ENCODE data around the gene ARHGEF1. TPM values are rescaled to one million over a fixed set of nuclear protein-coding genes. Genes with fewer than 3 reads are reported as not detected.
"Not testable (repeated sequence)": the region's sequence is repeated elsewhere in the genome, so short reads cannot be mapped to it uniquely, and the experiment has no call there.

The ARHGEF1 gene
- total RNA-seq, 1 donor from 2014 or later, result 353 TPM

GRCh38 chr19:41930926-41931592 is 48.1 kb downstream of the ARHGEF1 start:
- no peaks in the 10 kb centered on the region for H3K9me3 Mint-ChIP-seq
- no peaks in the 10 kb centered on the region for H3K36me3 Mint-ChIP-seq (ENCODE audit: low read depth)
- no peak for DNase-seq (ENCODE audit: low spot score)
- H3K27me3 Mint-ChIP-seq (ENCODE audit: low read depth), result peaks cover 13% of the 10 kb centered on the region
- H3K4me3 Mint-ChIP-seq (ENCODE audit: low read depth), result no peak overlapping the region
- intact Hi-C loops (cut with micrococcal nuclease), result no loop called here
- H3K4me1 Mint-ChIP-seq (ENCODE audit: low read depth), result peaks cover 36% of the 10 kb centered on the region
- H3K27ac Mint-ChIP-seq, result no peak overlapping the region

GRCh38 chr19:41932259-41932719 is 49.3 kb downstream of the ARHGEF1 start:
- Mint-ChIP-seq H3K27ac (no peak overlapping the region), H3K4me1 (ENCODE audit: low read depth) (peaks cover 44% of the 10 kb centered on the region), H3K9me3 (no peaks in the 10 kb centered on the region), H3K27me3 (ENCODE audit: low read depth) (peaks cover 17% of the 10 kb centered on the region), H3K4me3 (ENCODE audit: low read depth) (no peak overlapping the region), H3K36me3 (ENCODE audit: low read depth) (no peaks in the 10 kb centered on the region)
- intact Hi-C loops (cut with micrococcal nuclease), result no loop called here
- DNase-seq (ENCODE audit: low spot score), result no peak

- Mint-ChIP-seq H3K36me3 (ENCODE audit: low read depth) (no peaks in the 10 kb centered on the region), H3K4me1 (ENCODE audit: low read depth) (peaks cover 47% of the 10 kb centered on the region), H3K4me3 (ENCODE audit: low read depth) (no peak overlapping the region), H3K9me3 (no peaks in the 10 kb centered on the region), H3K27ac (no peak overlapping the region), H3K27me3 (ENCODE audit: low read depth) (peaks cover 20% of the 10 kb centered on the region)
- no peak for DNase-seq (ENCODE audit: low spot score)
- intact Hi-C loops (cut with micrococcal nuclease), result no loop called here
These were observed 49.8 kb downstream of the ARHGEF1 start for GRCh38 chr19:41932720-41933332.

DNA sequence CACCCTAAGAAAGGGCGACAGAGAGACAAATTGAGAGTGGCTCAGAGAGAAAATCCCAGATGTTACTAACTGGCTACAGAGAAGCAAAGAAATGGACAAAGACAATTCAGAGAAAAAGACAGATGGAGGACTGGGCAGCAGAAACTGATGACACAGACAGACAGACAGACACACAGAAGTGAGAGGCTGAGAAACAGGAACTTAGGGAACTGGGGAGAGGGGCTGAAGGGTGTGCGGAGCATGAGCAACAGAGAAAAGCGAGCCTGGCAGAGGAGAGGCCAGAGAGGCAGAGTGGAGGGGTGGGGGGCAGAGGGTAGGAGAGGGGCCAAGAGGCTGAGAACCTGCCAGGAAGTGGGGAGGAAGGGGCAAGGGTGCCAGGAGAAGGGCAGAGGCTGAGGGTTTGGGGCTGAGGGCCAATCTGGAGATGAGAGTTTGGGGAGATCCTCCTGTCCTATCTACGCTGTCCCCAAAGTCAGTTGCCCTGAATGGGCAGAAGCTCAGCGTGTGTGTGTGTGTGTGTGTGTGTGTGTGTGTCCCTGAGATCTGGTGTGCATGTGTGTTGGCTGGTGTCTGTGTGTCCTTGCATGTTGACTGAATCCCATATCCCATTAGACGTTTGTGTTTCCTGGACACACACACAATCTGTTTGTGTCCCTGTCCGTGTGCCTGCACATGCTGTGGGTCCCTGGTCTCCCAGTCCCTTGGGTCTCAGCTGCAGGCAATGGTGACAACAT is 50.9 kb downstream of the ARHGEF1 start:
- Mint-ChIP-seq H3K27ac (no peak overlapping the region), H3K4me3 (ENCODE audit: low read depth) (no peak overlapping the region), H3K9me3 (no peaks in the 10 kb centered on the region), H3K36me3 (ENCODE audit: low read depth) (no peaks in the 10 kb centered on the region), H3K27me3 (ENCODE audit: low read depth) (peaks cover 20% of the 10 kb centered on the region), H3K4me1 (ENCODE audit: low read depth) (peaks cover 45% of the 10 kb centered on the region)
- intact Hi-C loops (cut with micrococcal nuclease), result loop anchor here (2.0 kb wide), 2 partner anchors 17 to 63 kb away; no protein-coding TSS in a partner anchor
- no peak for DNase-seq (ENCODE audit: low spot score)

GRCh38 chr19:41934849-41935374 is 51.9 kb downstream of the ARHGEF1 start:
- H3K4me1 Mint-ChIP-seq (ENCODE audit: low read depth), result peaks cover 38% of the 10 kb centered on the region

DNA sequence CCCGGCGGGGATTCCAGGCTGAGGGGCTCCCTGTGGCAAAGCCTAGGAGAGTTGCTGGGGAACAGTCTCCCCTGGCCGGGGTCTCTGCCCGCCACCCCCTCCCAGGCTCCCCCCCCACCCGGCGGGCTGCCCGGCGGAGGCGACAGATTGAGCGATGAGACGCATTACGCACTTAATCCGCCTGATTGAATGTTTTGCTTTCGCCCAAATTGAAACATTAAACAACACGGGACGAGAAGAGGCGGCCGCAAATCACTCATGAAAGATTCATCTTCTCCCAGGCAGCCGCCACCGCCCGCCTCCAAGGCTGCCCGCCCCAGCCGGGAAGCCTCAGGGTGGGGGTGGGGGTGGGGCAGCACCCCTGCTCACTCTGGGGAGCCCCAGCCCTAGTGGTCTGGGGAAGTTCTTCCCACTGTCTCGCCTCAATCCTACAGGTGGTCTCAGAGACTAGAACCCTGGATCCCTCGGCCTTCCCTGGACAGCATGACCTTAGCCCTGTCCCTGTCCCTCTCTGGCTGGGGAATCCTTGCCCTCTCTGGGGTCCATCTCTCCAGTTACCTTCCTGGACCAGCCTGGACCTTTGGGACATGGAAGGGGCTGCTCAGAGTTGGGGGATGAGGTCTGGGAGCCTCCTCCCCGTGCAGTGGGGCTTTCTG is 52.9 kb downstream of the ARHGEF1 start:
- intact Hi-C loops (cut with micrococcal nuclease), result loop anchor here (2.0 kb wide), 2 partner anchors 15 to 65 kb away; no protein-coding TSS in a partner anchor
- DNase-seq (ENCODE audit: low spot score), result no peak
- no peak overlapping the region for H3K4me3 Mint-ChIP-seq (ENCODE audit: low read depth)
- H3K36me3 Mint-ChIP-seq (ENCODE audit: low read depth), result no peaks in the 10 kb centered on the region
- H3K27me3 Mint-ChIP-seq (ENCODE audit: low read depth), result peaks cover 21% of the 10 kb centered on the region
- H3K9me3 Mint-ChIP-seq, result no peaks in the 10 kb centered on the region
- no peak overlapping the region for H3K27ac Mint-ChIP-seq
- peaks cover 31% of the 10 kb centered on the region for H3K4me1 Mint-ChIP-seq (ENCODE audit: low read depth)

More at GRCh38 chr19:41934849-41935374, 51.9 kb downstream of the ARHGEF1 start:
- Mint-ChIP-seq H3K4me3 (ENCODE audit: low read depth) (peak overlapping the region; percentile 31), H3K36me3 (ENCODE audit: low read depth) (no peaks in the 10 kb centered on the region), H3K9me3 (no peaks in the 10 kb centered on the region), H3K27ac (peak overlapping the region; percentile 75), H3K27me3 (ENCODE audit: low read depth) (peaks cover 20% of the 10 kb centered on the region)
- DNase-seq (ENCODE audit: low spot score), result peak; percentile 59
- intact Hi-C loops (cut with micrococcal nuclease), result loop anchor here (2.0 kb wide), 2 partner anchors 16 to 64 kb away; no protein-coding TSS in a partner anchor

DNA sequence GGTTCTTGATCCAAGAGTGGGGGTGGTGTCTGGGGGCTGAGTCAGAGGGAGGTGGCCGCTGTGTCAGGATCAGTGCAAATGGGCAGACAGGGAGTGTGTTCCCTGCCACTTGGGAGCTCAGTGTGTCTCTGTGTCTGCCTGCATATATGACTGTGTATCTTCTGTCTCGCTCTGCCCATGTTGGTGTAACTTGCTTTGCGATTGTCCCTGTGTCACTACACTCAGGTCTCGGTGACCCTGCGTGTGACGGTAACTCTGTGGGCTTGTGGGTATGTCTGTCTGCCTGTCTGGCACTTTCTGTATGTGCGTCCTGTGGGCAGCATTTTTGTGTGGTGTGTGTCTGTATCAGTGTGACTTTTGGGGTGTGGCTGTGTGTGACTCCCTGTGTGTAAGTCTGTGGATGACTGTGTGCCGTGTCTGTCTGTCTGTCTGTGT is 53.4 kb downstream of the ARHGEF1 start:
- H3K36me3 Mint-ChIP-seq (ENCODE audit: low read depth), result no peaks in the 10 kb centered on the region
- H3K4me3 Mint-ChIP-seq (ENCODE audit: low read depth), result peak overlapping the region; percentile 38

GRCh38 chr19:41936961-41937360 is 54.0 kb downstream of the ARHGEF1 start:
- Mint-ChIP-seq H3K36me3 (ENCODE audit: low read depth) (no peaks in the 10 kb centered on the region), H3K9me3 (no peaks in the 10 kb centered on the region), H3K4me3 (ENCODE audit: low read depth) (no peak overlapping the region), H3K27me3 (ENCODE audit: low read depth) (peaks cover 26% of the 10 kb centered on the region), H3K27ac (peak overlapping the region; percentile 14), H3K4me1 (ENCODE audit: low read depth) (peaks cover 38% of the 10 kb centered on the region)
- intact Hi-C loops (cut with micrococcal nuclease), result no loop called here
- DNase-seq (ENCODE audit: low spot score), result no peak

More for the DNA sequence above, 53.4 kb downstream of the ARHGEF1 start:
- no peak for DNase-seq (ENCODE audit: low spot score)
- no peaks in the 10 kb centered on the region for H3K9me3 Mint-ChIP-seq
- peaks cover 34% of the 10 kb centered on the region for H3K4me1 Mint-ChIP-seq (ENCODE audit: low read depth)
- peak overlapping the region; percentile 14 for H3K27ac Mint-ChIP-seq
- intact Hi-C loops (cut with micrococcal nuclease), result no loop called here
- peaks cover 22% of the 10 kb centered on the region for H3K27me3 Mint-ChIP-seq (ENCODE audit: low read depth)

- no peaks in the 10 kb centered on the region for H3K9me3 Mint-ChIP-seq
- intact Hi-C loops (cut with micrococcal nuclease), result no loop called here
- H3K27ac Mint-ChIP-seq, result peak overlapping the region; percentile 10
- no peaks in the 10 kb centered on the region for H3K36me3 Mint-ChIP-seq (ENCODE audit: low read depth)
- no peak overlapping the region for H3K4me3 Mint-ChIP-seq (ENCODE audit: low read depth)
- H3K27me3 Mint-ChIP-seq (ENCODE audit: low read depth), result peaks cover 24% of the 10 kb centered on the region
- no peak for DNase-seq (ENCODE audit: low spot score)
- peaks cover 38% of the 10 kb centered on the region for H3K4me1 Mint-ChIP-seq (ENCODE audit: low read depth)
These were observed 54.8 kb downstream of the ARHGEF1 start for GRCh38 chr19:41937525-41938468.

- H3K9me3 Mint-ChIP-seq; DNase-seq (ENCODE audit: low spot score); intact Hi-C loops (cut with micrococcal nuclease); H3K36me3 Mint-ChIP-seq (ENCODE audit: low read depth); H3K4me3 Mint-ChIP-seq (ENCODE audit: low read depth); H3K27ac Mint-ChIP-seq: not testable (repeated sequence)
- Mint-ChIP-seq H3K27me3 (ENCODE audit: low read depth) (peaks cover 19% of the 10 kb centered on the region), H3K4me1 (ENCODE audit: low read depth) (peaks cover 34% of the 10 kb centered on the region)
These were observed 56.2 kb downstream of the ARHGEF1 start for GRCh38 chr19:41939209-41939608.

DNA sequence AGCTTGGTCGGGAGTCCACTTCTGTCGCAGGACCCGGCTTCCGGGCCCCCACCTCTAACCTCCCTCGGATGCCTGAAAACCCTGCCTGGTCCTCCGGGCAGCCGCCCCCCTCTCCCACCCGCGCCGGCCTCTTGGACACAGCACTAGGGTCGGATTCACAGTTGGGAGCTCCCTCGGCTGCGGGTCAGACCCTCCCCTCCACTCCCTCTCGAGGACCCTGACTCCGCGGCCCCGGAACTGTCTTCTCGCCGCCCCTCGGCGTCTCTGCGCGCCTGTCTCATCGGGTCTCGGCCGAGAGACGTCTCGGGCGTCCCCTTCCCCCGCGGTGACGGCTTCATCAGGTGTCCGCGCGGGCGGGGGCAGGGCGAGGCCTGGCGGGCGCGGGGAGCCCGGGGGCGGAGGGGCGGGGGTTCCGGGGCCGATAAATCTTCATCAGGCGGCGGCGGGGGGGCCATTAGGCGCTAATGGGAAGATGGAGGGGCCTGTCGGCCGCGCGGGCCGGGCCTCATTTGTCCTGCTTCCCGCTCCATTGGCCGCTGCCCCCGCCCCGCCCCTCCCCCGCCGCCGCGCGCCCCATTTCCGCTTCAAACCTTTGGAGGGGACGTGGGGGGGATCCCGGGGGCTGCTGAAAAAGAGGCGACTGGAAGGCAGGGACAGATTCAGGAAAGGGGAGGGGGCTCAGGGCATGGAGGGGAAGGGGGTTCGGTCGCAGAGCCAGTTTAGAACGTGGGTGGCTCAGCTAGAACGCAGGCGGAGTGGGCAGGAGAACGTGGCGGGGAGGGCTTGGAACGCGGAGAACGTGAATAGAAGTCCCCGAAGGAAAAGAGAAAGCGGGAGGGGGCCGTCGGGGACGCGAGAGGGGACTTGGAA is 57.1 kb downstream of the ARHGEF1 start:
- peak overlapping the region; percentile 78 for H3K4me3 Mint-ChIP-seq (ENCODE audit: low read depth)
- H3K9me3 Mint-ChIP-seq, result no peaks in the 10 kb centered on the region
- peaks cover 18% of the 10 kb centered on the region for H3K27me3 Mint-ChIP-seq (ENCODE audit: low read depth)
- H3K4me1 Mint-ChIP-seq (ENCODE audit: low read depth), result peaks cover 34% of the 10 kb centered on the region
- H3K27ac Mint-ChIP-seq, result peak overlapping the region; percentile 88
- no peak for DNase-seq (ENCODE audit: low spot score)
- no peaks in the 10 kb centered on the region for H3K36me3 Mint-ChIP-seq (ENCODE audit: low read depth)
- intact Hi-C loops (cut with micrococcal nuclease), result no loop called here
